GM12864 (cell line): ENCODE results near the gene SARNP.

Source experiments
- DNase-seq: peaks from one replicate; pipeline ENCODE4 v3.0.0-alpha.2; 2011; ENCODE audit warnings: low read depth
- H3K4me3 ChIP-seq: 2 replicates; pipeline ENCODE4 v1.5.1; 2011; ENCODE audit warnings: mild to moderate bottlenecking, low read depth, low read length, control low read depth
- TF ChIP-seq, protein P1 (sequence below): IDR thresholded peaks from 2 replicates; pipeline ENCODE4 v1.5.1; 2011; ENCODE audit warnings: low read depth, mild to moderate bottlenecking, moderate library complexity, low read length, control low read depth, inconsistent platforms; ENCODE audit errors: missing control alignments

The SARNP gene

DNA sequence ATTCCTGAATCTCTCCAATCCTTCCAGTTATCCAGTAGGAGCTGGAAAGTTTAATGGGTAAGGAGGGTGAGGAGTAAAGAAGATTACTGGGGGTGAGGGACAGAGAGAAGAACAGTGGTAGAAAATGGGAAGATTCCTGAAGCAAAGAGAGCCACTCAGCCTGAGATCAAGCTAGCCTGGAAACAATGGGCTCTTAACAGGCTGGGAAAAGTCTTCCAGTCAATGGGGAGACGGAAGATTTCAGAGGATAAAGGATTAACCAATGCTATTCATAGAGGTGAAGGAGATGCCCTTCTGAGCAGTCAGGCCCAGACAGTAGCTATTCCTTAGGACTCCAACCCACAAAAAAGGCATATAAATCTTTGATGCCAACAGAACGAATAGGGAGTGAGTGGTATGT lies 59.8 kb downstream of the SARNP start:
- no peak overlapping the region for H3K4me3 ChIP-seq
- TF ChIP-seq, protein P1, sequence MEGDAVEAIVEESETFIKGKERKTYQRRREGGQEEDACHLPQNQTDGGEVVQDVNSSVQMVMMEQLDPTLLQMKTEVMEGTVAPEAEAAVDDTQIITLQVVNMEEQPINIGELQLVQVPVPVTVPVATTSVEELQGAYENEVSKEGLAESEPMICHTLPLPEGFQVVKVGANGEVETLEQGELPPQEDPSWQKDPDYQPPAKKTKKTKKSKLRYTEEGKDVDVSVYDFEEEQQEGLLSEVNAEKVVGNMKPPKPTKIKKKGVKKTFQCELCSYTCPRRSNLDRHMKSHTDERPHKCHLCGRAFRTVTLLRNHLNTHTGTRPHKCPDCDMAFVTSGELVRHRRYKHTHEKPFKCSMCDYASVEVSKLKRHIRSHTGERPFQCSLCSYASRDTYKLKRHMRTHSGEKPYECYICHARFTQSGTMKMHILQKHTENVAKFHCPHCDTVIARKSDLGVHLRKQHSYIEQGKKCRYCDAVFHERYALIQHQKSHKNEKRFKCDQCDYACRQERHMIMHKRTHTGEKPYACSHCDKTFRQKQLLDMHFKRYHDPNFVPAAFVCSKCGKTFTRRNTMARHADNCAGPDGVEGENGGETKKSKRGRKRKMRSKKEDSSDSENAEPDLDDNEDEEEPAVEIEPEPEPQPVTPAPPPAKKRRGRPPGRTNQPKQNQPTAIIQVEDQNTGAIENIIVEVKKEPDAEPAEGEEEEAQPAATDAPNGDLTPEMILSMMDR = no peak
- DNase-seq = no peak

DNA sequence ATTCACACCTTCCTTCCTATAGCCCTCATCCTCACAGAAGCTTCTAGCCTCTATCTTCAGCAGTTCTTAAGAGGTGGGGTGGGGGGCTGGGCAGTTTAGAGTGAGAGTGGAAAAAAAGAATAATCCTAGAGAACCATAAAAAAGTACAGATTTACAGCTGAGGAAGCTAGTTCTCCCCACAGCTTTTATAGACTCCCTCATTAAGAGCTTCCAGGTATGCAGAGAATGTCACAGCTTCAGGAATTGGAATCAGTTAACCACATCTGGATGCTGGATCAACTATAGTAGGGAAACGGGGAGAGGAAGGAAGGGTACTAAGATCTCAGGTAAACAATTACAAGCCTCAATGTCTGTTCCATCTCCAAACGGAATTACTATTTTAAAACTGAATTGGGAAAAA lies 62.3 kb downstream of the SARNP start:
- DNase-seq = no peak
- H3K4me3 ChIP-seq = no peak overlapping the region
- TF ChIP-seq, protein P1 = no peak

DNA sequence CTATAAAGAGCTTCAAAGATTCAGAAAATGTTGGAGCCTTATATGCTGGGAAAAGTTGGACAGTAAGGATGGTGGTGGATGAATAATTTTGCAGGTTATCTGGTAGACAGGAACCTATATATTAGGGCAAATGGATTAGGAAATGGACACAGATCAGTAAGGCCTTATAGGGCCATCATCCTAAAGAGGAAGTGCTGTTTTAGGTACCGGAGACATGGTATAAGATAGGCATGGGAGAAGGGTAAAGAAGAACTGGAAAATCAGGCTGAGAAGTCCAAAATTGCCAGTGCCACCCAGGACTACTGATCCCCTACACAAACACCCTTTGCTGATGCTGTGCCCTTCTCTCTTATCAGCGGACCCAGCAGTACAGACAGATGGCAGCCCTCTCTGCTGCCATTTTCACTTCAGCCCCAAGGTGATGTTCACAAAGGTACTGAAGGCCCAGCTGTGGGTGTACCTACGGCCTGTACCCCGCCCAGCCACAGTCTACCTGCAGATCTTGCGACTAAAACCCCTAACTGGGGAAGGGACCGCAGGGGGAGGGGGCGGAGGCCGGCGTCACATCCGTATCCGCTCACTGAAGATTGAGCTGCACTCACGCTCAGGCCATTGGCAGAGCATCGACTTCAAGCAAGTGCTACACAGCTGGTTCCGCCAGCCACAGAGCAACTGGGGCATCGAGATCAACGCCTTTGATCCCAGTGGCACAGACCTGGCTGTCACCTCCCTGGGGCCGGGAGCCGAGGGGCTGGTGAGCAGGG lies 69.1 kb downstream of the SARNP start:
- DNase-seq = no peak
- TF ChIP-seq, protein P1 = no peak
- H3K4me3 ChIP-seq = no peak overlapping the region

DNA sequence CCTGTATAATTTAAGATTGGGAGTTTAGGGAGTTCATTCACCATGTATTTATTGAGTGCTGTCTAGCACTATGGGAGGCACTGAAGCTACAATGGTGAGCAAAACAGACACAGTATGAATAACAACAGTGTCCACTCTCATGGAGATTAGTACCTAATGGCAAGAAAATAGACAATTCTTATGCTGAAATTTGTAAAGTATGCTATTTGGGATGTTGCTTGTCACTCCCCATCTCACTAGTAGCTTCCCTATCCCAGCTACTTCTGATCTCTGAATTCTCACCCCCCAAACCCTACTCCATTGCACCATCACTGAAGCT lies 70.7 kb downstream of the SARNP start:
- TF ChIP-seq, protein P1 = no peak
- H3K4me3 ChIP-seq = no peak overlapping the region
- no peak for DNase-seq

DNA sequence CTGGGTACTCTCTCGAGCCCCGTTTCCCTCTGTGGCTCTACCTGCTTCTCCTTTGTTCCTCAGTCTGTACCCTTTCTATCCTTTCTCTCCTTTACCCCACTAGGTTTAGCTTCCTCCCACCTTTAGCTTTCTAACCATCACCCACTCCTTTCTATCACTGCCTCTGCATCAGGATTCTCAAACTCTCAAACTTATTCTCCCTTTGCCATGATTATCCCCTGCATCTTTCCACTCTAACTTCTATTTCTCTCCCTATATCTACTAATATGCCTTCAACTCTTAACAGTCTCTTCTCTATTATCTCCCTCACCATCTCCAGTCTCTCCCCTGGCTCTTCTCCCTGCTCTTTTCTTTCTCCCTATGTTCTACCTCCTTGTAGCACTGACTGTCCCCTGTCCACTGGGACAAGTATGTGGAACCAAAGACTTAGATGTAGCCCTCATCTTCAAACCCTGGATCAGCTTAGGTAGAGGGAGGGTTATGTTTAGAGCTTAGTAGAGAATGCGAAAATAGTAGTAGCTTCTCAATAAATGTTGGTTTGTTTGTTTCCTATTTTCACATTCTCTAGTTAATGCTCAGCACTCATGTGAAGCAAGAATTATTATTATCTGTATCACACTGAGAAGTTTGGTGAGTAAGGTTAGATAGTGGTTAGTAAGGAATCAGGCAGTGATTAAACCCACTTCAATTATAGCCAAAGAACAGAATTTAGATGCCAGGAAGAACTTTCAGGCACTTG lies 71.2 kb downstream of the SARNP start:
- TF ChIP-seq, protein P1 = no peak
- no peak for DNase-seq
- no peak overlapping the region for H3K4me3 ChIP-seq

DNA sequence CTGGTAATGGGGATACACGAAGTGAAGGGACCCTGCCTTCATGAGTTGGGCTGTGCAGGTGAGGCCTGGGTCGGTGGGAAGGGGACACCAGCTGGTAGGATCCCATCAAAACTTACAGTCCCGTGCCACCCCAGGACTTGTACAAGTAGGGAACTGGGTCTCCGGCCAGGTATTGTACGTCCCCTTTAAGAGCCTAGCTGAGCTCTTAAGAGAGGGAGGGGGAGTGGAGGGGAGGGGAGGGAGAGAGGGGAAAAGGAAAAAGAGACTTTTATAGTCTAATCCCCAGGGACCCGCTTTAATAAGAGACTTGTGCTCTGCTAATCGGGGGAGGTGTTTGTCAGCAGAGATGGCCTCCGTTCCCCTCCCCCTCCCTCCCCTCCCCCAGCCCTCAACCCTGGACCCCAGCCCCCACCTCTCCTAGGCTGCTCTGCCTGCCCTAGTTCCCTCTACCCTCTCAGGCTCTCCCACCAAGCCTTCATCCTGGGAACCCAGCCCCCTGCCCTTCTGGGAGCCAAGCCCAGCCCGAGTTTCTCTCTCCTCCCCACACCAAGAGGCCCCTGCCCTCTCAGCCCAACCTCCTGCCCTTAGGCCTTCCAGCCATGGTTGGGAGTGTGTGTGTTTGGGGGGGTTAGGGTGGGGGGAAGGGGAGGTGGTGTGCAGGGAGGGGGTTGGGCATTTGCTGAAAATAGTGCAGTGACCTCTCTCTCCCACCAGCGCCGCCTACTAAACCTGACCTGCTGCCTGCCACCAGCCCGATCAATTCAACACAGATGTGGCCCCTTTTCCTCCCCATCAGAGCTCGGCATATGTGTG lies 72.0 kb downstream of the SARNP start:
- no peak for DNase-seq
- H3K4me3 ChIP-seq = no peak overlapping the region
- TF ChIP-seq, protein P1 = no peak
